NCI-H1048 (cell line): ENCODE results near the gene TMEM235.
"Not testable (repeated sequence)": the region's sequence is repeated elsewhere in the genome, so short reads cannot be mapped to it uniquely, and the experiment has no call there.

ENCODE experiments used
- DNase-seq: peaks from one replicate; lab custom pipeline; 2025; lab: John Stamatoyannopoulos, UW

Gene TMEM235

DNA sequence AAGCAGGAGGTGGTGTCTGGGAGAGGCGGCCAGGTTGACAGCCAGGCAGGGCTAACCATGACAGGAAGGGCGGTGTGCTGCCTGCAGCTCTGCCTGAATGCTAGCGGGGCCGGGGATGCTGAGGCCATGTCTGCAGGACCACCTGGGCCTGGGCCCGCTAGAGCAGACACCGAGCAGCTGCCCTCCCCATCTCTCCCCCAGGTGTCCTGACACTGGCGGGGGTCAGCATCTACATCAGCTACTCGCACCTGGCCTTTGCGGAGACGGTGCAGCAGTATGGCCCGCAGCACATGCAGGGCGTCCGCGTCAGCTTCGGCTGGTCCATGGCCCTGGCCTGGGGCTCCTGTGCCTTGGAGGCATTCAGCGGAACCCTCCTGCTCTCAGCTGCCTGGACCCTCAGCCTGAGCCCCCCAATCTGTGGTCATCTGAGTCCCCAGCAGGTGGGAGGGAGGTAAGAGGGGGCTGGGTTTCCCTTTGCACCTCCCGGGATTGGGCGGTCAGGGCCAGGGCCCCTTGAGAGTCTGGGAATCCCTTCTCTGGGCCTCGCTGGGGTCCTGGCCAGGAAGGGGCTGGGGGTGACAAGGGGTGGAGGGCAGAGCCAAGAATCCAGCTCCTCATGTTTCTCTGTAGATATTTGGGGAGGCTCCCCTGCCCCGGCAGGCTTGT lies 7.5 kb downstream of the TMEM235 start:
- DNase-seq, result no peak

DNA sequence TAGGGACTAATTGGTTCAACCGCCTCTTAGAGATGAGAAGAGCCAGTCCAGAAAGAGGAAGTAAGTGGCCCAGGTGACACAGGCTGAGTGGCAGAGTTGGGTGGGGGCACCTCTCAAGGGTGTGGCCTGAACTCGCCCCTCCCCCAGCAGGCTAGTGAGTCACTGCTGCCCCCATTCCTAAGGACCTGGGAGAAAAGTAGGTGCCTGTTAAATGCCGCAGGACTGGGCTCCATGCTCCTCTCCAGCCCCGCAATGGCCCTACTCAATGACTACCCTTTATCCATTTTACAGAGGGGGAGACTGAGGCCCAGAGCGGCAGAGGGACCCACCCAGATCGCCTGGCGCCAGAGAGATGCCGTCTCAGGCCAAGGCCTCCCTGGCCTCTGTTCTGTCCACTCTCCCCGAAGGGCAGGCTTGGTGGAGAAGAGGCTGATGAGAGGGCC lies 8.1 kb downstream of the TMEM235 start:
- DNase-seq, result no peak

DNA sequence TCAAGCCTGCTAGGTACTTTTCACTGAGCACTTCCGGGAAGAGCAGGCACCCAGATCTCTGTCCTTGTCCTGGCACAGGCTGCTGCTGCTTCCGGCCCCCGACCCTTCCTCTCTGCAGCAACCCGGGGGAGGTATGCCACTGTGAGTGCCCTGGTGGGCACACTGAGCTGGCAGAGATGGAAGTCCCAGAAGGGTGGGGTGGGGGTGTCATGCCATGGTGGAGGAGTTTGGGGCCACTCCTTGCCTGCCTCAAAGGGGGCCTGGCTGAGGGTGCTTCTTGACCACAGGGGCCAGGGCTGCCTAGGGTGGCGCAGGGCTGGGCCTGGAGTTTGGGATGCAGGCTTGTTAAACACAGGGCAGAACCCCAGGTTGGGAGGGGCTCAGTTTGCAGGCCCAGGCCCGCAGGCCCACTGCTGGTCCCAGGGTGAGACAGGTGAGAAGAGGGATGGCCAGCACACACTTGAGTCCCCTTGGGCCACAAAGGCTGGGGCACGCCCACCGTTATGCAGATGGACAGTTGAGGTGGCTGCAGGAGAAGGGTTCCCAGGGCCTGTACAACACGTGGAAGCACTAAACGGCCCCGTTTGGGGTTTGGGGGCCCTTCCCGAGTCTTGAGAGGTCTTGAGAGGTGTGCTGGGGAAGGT lies 8.7 kb downstream of the TMEM235 start:
- no peak for DNase-seq

DNA sequence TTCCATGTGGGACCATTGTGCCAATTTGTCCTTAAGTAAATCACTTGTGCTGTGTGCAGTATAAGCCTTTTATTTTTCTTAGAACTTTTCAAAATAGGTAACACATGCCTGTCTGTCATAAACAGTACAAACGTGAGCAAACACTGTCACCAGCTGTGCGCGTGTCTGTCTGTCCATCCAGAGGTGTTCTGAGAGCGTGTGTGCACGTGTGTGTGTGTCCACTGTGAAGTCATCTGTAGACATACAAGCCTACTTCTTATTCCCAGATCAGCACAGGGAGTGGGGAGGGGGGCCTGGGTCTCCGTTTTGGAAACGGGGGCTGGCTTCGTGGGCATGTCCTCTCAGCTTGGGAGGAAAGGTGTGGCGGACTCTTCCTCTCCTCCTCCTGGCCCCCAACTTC lies 9.4 kb downstream of the TMEM235 start:
- no peak for DNase-seq

GRCh38 chr17:78241277-78242023 lies 10.0 kb downstream of the TMEM235 start:
- DNase-seq, result peak; percentile 30

- DNase-seq, result no peak
These were observed 10.8 kb downstream of the TMEM235 start for GRCh38 chr17:78242024-78242742.

GRCh38 chr17:78247304-78247703 lies 15.9 kb downstream of the TMEM235 start:
- no peak for DNase-seq

DNA sequence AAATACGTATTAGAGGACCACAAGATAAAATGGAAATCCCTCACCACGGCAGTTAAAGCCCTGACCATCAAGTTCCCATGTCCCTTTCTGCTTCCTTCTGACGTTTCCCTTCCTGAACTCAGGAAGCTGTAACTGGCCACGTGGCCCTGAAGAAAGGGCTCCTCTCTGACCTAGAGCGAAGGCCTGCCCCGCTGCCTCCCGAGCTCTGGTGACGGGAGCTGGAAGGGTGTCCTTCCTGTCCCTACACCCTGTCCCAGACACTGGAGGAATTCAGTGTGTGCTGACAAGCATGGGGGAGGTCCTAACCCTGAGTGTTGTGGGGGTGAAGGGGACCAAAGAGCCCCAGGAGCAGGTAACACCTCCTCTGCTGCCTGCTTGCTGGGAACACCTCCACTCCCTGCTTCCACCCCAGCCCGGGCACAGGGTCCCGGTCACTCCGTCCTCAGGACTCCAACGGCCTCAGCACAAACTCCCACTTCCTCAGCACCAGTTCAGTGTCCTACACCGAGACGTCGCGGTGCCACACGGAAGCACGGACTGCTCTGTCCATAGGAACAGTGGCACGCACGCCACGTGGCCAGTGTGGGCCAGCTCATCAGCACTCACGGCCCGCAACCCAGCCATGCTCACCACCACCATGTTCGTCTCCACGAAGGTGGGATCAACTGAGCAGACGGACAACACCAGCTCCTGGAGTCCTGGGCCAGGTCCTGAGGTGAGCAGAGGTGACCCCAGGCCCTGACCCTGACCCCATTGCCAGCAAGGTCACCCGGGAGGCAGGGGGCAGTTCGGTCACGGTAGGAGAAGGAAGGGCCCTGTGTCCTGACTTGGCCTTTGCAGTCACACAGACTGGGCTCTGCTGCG lies 16.9 kb downstream of the TMEM235 start:
- no peak for DNase-seq

- no peak for DNase-seq
These were observed 17.8 kb downstream of the TMEM235 start for GRCh38 chr17:78249074-78249817.

DNA sequence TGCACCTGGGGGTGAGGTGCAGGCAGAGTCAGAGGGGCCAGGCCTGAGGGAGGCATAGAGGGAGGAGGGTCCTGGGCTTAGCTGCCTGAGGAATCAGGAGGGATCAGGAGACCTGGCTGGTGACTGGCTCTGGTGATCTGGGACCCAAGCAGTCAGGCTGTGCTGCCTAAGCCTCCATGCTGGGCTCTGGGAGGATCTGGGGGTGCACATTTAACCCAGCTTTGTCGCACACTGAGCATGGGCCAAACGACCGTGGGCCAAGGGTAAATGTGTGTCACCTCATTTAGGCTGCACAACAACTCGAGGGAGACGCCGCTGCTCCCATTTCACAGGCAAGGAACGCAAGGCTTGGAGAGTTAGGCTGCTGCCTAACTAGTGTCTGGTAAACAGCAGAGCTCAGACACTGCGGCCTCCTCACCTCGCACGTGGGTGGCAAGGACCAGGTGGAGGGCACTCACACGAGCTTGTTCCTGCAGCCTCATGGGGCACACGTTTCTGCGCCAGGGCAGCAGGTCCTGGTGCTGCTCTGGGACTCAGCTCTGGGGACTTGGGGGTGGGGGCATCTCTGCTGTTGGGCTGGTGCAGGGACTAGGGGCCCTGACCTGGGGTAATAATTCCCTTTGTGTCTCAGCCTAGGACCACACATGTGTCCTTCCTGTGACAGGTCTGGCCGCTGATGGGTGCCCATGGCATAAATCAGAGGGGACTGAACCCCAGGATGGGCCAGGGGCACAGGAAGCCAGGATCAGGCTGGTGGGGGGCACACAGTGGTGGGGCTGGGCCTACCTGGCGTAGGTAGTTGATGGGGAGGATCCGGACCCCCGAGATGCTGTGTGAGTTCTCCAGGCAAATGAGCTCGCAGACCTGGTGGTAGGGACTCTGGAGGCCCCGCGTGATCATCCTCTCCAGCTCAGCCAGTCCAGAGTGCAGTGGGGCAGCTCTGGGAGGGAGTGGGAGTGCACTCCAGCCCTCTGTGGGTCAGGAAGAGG lies 18.7 kb downstream of the TMEM235 start:
- DNase-seq, result no peak

- peak; percentile 53 for DNase-seq
These were observed 19.7 kb downstream of the TMEM235 start for GRCh38 chr17:78250891-78251772.

- DNase-seq, result no peak
These were observed 20.3 kb downstream of the TMEM235 start for GRCh38 chr17:78251773-78252103.

- no peak for DNase-seq
These were observed 20.7 kb downstream of the TMEM235 start for GRCh38 chr17:78252111-78252634.

GRCh38 chr17:78252701-78253635 lies 21.5 kb downstream of the TMEM235 start:
- no peak for DNase-seq

GRCh38 chr17:78253636-78253945 lies 22.2 kb downstream of the TMEM235 start:
- DNase-seq, result not testable (repeated sequence)

DNA sequence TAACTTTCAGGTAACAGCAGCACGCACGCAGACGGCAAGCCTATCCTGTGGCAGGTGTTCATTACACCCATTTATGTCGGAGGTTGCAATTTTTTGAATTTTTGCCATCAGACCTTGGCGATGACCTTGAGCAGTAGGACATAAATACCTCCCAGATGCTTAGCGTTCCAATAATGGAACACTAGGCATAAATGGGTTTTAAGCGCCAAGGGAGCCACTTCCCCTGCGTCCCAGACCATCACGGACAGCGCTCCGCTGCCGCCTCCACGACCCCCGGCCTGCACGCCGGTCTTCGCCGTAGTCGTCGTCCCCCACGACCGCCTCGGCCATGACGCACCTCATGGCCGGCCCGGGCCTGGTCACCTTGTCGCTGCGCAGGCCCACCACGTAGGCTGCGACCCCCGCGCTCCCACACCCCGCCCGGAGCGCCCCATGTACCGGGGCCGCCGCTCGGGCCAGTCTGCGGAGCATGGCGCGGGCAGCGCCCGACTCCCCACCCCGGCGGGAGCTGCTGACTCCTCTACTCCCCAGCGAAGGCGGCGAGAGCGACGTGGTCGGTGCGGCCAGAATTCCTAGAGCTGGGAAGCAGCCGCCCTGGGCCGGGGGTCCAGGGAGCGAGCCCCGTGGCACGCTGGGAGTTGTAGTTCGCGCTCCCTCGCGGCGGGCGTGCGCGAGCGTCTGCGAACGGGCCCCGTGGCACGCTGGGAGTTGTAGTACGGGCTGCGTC lies 22.7 kb downstream of the TMEM235 start:
- peak; percentile 82 for DNase-seq
